GM12891 (cell line): ENCODE results near the gene BRAF.

Experiments used
- POLR2A ChIP-seq: IDR thresholded peaks from 2 replicates; pipeline ENCODE4 v1.6.1; 2011; ENCODE audit warnings: low read depth, low read length, control low read depth
- POLR2AphosphoS5 ChIP-seq: IDR thresholded peaks from 2 replicates; pipeline ENCODE4 v1.6.1; 2011; ENCODE audit warnings: low read depth, low read length, control low read depth
- POU2F2 ChIP-seq: IDR thresholded peaks from 2 replicates; pipeline ENCODE4 v1.6.1; 2011; ENCODE audit warnings: low read depth, mild to moderate bottlenecking, control low read depth, low read length, moderate library complexity
- TAF1 ChIP-seq: IDR thresholded peaks from 2 replicates; pipeline ENCODE4 v1.6.1; 2011; ENCODE audit warnings: low read depth, low read length, control low read depth

- no peak for TF ChIP-seq POLR2A
- no peak for TF ChIP-seq TAF1
- TF ChIP-seq POLR2AphosphoS5, result no peak
- TF ChIP-seq POU2F2, result no peak
These were observed 220.5 kb downstream of the BRAF start for GRCh38 chr7:140704205-140704604.
